ENCODE results near the gene ZNRD2.
A peak's percentile ranks its signal among the peaks of the same experiment; 100 is the strongest.

Gene ZNRD2

GRCh38 chr11:65549096-65549495 lies 21.2 kb upstream of the ZNRD2 start:
- no peaks in the 10 kb centered on the region for H3K36me3 ChIP-seq (replicated peaks; ENCODE audit: insufficient read depth, low read length)
- peaks cover 28% of the 10 kb centered on the region for H3F3A ChIP-seq (ENCODE audit: insufficient read depth, low read length)
- H3K4me3 ChIP-seq (ENCODE audit: low read length) = no peak overlapping the region
- H3K9me3 ChIP-seq (replicated peaks; ENCODE audit: insufficient read depth, low read length) = no peaks in the 10 kb centered on the region
- H3K4me1 ChIP-seq (ENCODE audit: low read length) = peaks cover 36% of the 10 kb centered on the region
- no peak overlapping the region for H3K27ac ChIP-seq (ENCODE audit: low read length)
- no peak overlapping the region for H3K9ac ChIP-seq (ENCODE audit: low read length)
- no peaks in the 10 kb centered on the region for H3K9me2 ChIP-seq (replicated peaks; ENCODE audit: insufficient read depth, low read length)
- no peaks in the 10 kb centered on the region for H3K27me3 ChIP-seq (replicated peaks; ENCODE audit: insufficient read depth, low read length)
- DNase-seq = no peak
- no peak overlapping the region for H3K4me2 ChIP-seq (ENCODE audit: low read depth, low read length)
- H4K20me1 ChIP-seq (ENCODE audit: insufficient read depth, low read length) = no peaks in the 10 kb centered on the region
- peaks cover 3% of the 10 kb centered on the region; the same call in 1 of the 2 replicates for H3K79me2 ChIP-seq (ENCODE audit: low read length)
- H2AFZ ChIP-seq (ENCODE audit: low read length) = no peak overlapping the region
- TF ChIP-seq EZH2 (optimal IDR thresholded peaks at IDR 0.05; ENCODE audit: low read depth, low read length) = no peak
- TF ChIP-seq EZH2phosphoT487 (IDR thresholded peaks at IDR 0.05; ENCODE audit: low read length) = no peak
- TF ChIP-seq, protein P1, sequence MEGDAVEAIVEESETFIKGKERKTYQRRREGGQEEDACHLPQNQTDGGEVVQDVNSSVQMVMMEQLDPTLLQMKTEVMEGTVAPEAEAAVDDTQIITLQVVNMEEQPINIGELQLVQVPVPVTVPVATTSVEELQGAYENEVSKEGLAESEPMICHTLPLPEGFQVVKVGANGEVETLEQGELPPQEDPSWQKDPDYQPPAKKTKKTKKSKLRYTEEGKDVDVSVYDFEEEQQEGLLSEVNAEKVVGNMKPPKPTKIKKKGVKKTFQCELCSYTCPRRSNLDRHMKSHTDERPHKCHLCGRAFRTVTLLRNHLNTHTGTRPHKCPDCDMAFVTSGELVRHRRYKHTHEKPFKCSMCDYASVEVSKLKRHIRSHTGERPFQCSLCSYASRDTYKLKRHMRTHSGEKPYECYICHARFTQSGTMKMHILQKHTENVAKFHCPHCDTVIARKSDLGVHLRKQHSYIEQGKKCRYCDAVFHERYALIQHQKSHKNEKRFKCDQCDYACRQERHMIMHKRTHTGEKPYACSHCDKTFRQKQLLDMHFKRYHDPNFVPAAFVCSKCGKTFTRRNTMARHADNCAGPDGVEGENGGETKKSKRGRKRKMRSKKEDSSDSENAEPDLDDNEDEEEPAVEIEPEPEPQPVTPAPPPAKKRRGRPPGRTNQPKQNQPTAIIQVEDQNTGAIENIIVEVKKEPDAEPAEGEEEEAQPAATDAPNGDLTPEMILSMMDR (IDR thresholded peaks at IDR 0.05; ENCODE audit: low read length) = no peak

GRCh38 chr11:65551572-65552387 lies 18.5 kb upstream of the ZNRD2 start:
- DNase-seq = peak; percentile 91
- no peaks in the 10 kb centered on the region for H3K9me3 ChIP-seq (replicated peaks; ENCODE audit: insufficient read depth, low read length)
- H3K79me2 ChIP-seq (ENCODE audit: low read length) = no peaks in the 10 kb centered on the region
- H3K4me3 ChIP-seq (ENCODE audit: low read length) = no peak overlapping the region
- peaks cover 28% of the 10 kb centered on the region for H3K4me1 ChIP-seq (ENCODE audit: low read length)
- H3F3A ChIP-seq (ENCODE audit: insufficient read depth, low read length) = peaks cover 19% of the 10 kb centered on the region
- no peaks in the 10 kb centered on the region for H4K20me1 ChIP-seq (ENCODE audit: insufficient read depth, low read length)
- H3K27ac ChIP-seq (ENCODE audit: low read length) = peak overlapping the region; percentile 65; the same call in 1 of the 2 replicates
- no peaks in the 10 kb centered on the region for H3K36me3 ChIP-seq (replicated peaks; ENCODE audit: insufficient read depth, low read length)
- no peaks in the 10 kb centered on the region for H3K9me2 ChIP-seq (replicated peaks; ENCODE audit: insufficient read depth, low read length)
- no peak overlapping the region for H2AFZ ChIP-seq (ENCODE audit: low read length)
- TF ChIP-seq EZH2phosphoT487 (IDR thresholded peaks at IDR 0.05; ENCODE audit: low read length) (no peak), EZH2 (optimal IDR thresholded peaks at IDR 0.05; ENCODE audit: low read depth, low read length) (no peak)
- TF ChIP-seq, protein P1 (IDR thresholded peaks at IDR 0.05; ENCODE audit: low read length) = peak; percentile 89
- H3K27me3 ChIP-seq (replicated peaks; ENCODE audit: insufficient read depth, low read length) = no peaks in the 10 kb centered on the region
- H3K4me2 ChIP-seq (ENCODE audit: low read depth, low read length) = peak overlapping the region; percentile 37; the same call in 1 of the 2 replicates
- no peak overlapping the region for H3K9ac ChIP-seq (ENCODE audit: low read length)

DNA sequence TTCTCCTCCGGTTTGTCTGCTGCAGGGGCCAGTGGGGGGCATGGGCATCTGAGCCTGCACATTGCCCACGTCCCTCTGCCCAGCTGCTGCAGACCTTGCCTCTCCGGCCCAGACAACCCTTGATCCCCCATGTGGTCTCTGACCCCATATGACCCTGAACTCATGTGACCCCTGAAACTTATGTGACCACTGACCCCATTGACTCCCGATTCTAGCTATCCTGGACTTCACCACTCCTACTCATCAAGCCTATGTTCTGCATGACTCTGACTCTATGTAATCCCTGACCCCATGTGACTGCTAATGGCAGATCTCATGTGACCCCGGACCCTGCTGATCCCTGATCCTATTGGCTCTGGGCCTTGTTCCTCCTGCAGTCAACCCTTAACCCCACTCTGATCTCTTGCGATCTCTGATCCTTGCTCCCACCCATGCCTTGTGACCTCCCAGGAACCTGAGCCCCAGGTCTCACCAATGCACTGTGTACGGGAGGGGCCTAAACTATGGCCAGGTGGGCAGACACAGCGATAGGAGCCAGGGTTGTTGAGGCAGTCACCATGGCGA lies 17.8 kb upstream of the ZNRD2 start:
- peaks cover 21% of the 10 kb centered on the region for H3F3A ChIP-seq (ENCODE audit: insufficient read depth, low read length)
- no peaks in the 10 kb centered on the region for H3K9me3 ChIP-seq (replicated peaks; ENCODE audit: insufficient read depth, low read length)
- TF ChIP-seq EZH2phosphoT487 (IDR thresholded peaks at IDR 0.05; ENCODE audit: low read length) = no peak
- TF ChIP-seq, protein P1 (IDR thresholded peaks at IDR 0.05; ENCODE audit: low read length) = 0 out of 2 replicates have a peak, but pooled peaks have one; percentile 0
- TF ChIP-seq EZH2 (optimal IDR thresholded peaks at IDR 0.05; ENCODE audit: low read depth, low read length) = no peak
- H3K4me2 ChIP-seq (ENCODE audit: low read depth, low read length) = peak overlapping the region; percentile 37; the same call in 1 of the 2 replicates
- H2AFZ ChIP-seq (ENCODE audit: low read length) = no peak overlapping the region
- H4K20me1 ChIP-seq (ENCODE audit: insufficient read depth, low read length) = no peaks in the 10 kb centered on the region
- no peak for DNase-seq
- H3K36me3 ChIP-seq (replicated peaks; ENCODE audit: insufficient read depth, low read length) = no peaks in the 10 kb centered on the region
- H3K9me2 ChIP-seq (replicated peaks; ENCODE audit: insufficient read depth, low read length) = no peaks in the 10 kb centered on the region
- no peak overlapping the region for H3K4me3 ChIP-seq (ENCODE audit: low read length)
- peaks cover 24% of the 10 kb centered on the region for H3K4me1 ChIP-seq (ENCODE audit: low read length)
- H3K79me2 ChIP-seq (ENCODE audit: low read length) = no peaks in the 10 kb centered on the region
- no peaks in the 10 kb centered on the region for H3K27me3 ChIP-seq (replicated peaks; ENCODE audit: insufficient read depth, low read length)
- H3K27ac ChIP-seq (ENCODE audit: low read length) = peak overlapping the region; percentile 65; the same call in 1 of the 2 replicates
- no peak overlapping the region for H3K9ac ChIP-seq (ENCODE audit: low read length)
